MM.1S (cell line): Measurements from ENCODE around the gene LIME1.
"Not testable (repeated sequence)": the region's sequence is repeated elsewhere in the genome, so short reads cannot be mapped to it uniquely, and the experiment has no call there.

Experiments used
- DNase-seq: peaks from one replicate; pipeline ENCODE4 v3.0.0-alpha.2; 2015
- H2AFZ ChIP-seq: fragments of 300-600 bp; sonication (generic); 2 replicates; pipeline ENCODE4 v1.6.0; 2016; ENCODE audit warnings: antibody characterized with exemption, low read length
- H3F3A ChIP-seq: fragments of 300-600 bp; sonication (generic); 2 replicates; pipeline ENCODE4 v1.6.1; 2016; ENCODE audit warnings: mild to moderate bottlenecking, antibody characterized with exemption, low read length, moderate library complexity, mixed read lengths; ENCODE audit not compliant: insufficient read depth
- H3K27ac ChIP-seq: fragments of 300-600 bp; sonication (generic); 2 replicates; pipeline ENCODE4 v1.5.1; 2016; ENCODE audit warnings: mild to moderate bottlenecking, low read length
- H3K27me3 ChIP-seq: fragments of 300-600 bp; sonication (generic); replicated peaks from 2 replicates; pipeline ENCODE4 v1.6.0; 2016; ENCODE audit warnings: low read length; ENCODE audit not compliant: insufficient read depth
- H3K36me3 ChIP-seq: fragments of 300-600 bp; sonication (generic); replicated peaks from 2 replicates; pipeline ENCODE4 v1.6.1; 2016; ENCODE audit warnings: mild to moderate bottlenecking, low read length, mixed read lengths; ENCODE audit not compliant: insufficient read depth
- H3K4me1 ChIP-seq: fragments of 300-600 bp; sonication (generic); 2 replicates; pipeline ENCODE4 v1.6.1; 2016; ENCODE audit warnings: low read length, mixed read lengths
- H3K4me2 ChIP-seq: fragments of 300-600 bp; sonication (generic); 2 replicates; pipeline ENCODE4 v1.6.0; 2016; ENCODE audit warnings: low read depth, low read length
- H3K4me3 ChIP-seq: fragments of 300-600 bp; sonication (generic); 2 replicates; pipeline ENCODE4 v1.5.1; 2016; ENCODE audit warnings: low read length, mixed read lengths
- H3K79me2 ChIP-seq: fragments of 300-600 bp; sonication (generic); 2 replicates; pipeline ENCODE4 v1.6.1; 2016; ENCODE audit warnings: mixed run types, low read length, mixed read lengths
- H3K9ac ChIP-seq: fragments of 300-600 bp; sonication (generic); 2 replicates; pipeline ENCODE4 v1.6.1; 2016; ENCODE audit warnings: low read length, mixed read lengths
- H3K9me2 ChIP-seq: fragments of 300-600 bp; sonication (generic); replicated peaks from 2 replicates; pipeline ENCODE4 v1.6.1; 2016; ENCODE audit warnings: mild to moderate bottlenecking, low read length, mixed read lengths; ENCODE audit not compliant: insufficient read depth
- H3K9me3 ChIP-seq: fragments of 300-600 bp; sonication (generic); replicated peaks from 2 replicates; pipeline ENCODE4 v1.6.1; 2016; ENCODE audit warnings: mild to moderate bottlenecking, low read length, mixed read lengths; ENCODE audit not compliant: insufficient read depth
- H4K20me1 ChIP-seq: fragments of 300-600 bp; sonication (generic); 2 replicates; pipeline ENCODE4 v1.6.1; 2016; ENCODE audit warnings: mild to moderate bottlenecking, low read length, moderate library complexity, mixed read lengths; ENCODE audit not compliant: insufficient read depth
- EZH2 ChIP-seq: fragments of 300-600 bp; sonication (generic); optimal IDR thresholded peaks from 2 replicates; pipeline ENCODE3; 2017; ENCODE audit warnings: low read depth, mild to moderate bottlenecking, antibody characterized with exemption, low read length, mixed read lengths
- EZH2phosphoT487 ChIP-seq: fragments of 300-600 bp; sonication (generic); IDR thresholded peaks from 2 replicates; pipeline ENCODE4 v1.6.1; 2018; ENCODE audit warnings: antibody characterized with exemption, low read length
- TF ChIP-seq, protein P1 (sequence below): fragments of 300-600 bp; sonication (generic); IDR thresholded peaks from 2 replicates; pipeline ENCODE4 v1.5.1; 2016; ENCODE audit warnings: antibody characterized with exemption, low read length, mixed read lengths

The LIME1 gene

GRCh38 chr20:63775096-63775978, 38.9 kb downstream of the LIME1 start:
- no peak overlapping the region for H2AFZ ChIP-seq
- no peak overlapping the region for H3K4me3 ChIP-seq
- H3K9ac ChIP-seq = no peak overlapping the region
- H3K9me2 ChIP-seq = no peaks in the 10 kb centered on the region
- DNase-seq = no peak
- no peaks in the 10 kb centered on the region for H3K9me3 ChIP-seq
- TF ChIP-seq, protein P1, sequence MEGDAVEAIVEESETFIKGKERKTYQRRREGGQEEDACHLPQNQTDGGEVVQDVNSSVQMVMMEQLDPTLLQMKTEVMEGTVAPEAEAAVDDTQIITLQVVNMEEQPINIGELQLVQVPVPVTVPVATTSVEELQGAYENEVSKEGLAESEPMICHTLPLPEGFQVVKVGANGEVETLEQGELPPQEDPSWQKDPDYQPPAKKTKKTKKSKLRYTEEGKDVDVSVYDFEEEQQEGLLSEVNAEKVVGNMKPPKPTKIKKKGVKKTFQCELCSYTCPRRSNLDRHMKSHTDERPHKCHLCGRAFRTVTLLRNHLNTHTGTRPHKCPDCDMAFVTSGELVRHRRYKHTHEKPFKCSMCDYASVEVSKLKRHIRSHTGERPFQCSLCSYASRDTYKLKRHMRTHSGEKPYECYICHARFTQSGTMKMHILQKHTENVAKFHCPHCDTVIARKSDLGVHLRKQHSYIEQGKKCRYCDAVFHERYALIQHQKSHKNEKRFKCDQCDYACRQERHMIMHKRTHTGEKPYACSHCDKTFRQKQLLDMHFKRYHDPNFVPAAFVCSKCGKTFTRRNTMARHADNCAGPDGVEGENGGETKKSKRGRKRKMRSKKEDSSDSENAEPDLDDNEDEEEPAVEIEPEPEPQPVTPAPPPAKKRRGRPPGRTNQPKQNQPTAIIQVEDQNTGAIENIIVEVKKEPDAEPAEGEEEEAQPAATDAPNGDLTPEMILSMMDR = peak; percentile 25
- TF ChIP-seq EZH2 = no peak
- TF ChIP-seq EZH2phosphoT487 = no peak
- no peaks in the 10 kb centered on the region for H3K79me2 ChIP-seq
- no peak overlapping the region for H3K4me2 ChIP-seq
- peaks cover 58% of the 10 kb centered on the region for H3K27me3 ChIP-seq
- H3F3A ChIP-seq = no peaks in the 10 kb centered on the region
- H3K27ac ChIP-seq = no peak overlapping the region
- H3K4me1 ChIP-seq = no peaks in the 10 kb centered on the region; the same call in 1 of the 2 replicates
- no peaks in the 10 kb centered on the region for H4K20me1 ChIP-seq
- no peaks in the 10 kb centered on the region for H3K36me3 ChIP-seq

GRCh38 chr20:63776875-63777274, 40.4 kb downstream of the LIME1 start:
- not testable (repeated sequence) for H3K4me1 ChIP-seq, H3K27ac ChIP-seq, H2AFZ ChIP-seq, H3F3A ChIP-seq, H3K9me2 ChIP-seq, H3K4me3 ChIP-seq, H4K20me1 ChIP-seq, DNase-seq, H3K4me2 ChIP-seq, H3K79me2 ChIP-seq, H3K36me3 ChIP-seq, H3K9me3 ChIP-seq, H3K9ac ChIP-seq
- H3K27me3 ChIP-seq = peaks cover 43% of the 10 kb centered on the region

DNA sequence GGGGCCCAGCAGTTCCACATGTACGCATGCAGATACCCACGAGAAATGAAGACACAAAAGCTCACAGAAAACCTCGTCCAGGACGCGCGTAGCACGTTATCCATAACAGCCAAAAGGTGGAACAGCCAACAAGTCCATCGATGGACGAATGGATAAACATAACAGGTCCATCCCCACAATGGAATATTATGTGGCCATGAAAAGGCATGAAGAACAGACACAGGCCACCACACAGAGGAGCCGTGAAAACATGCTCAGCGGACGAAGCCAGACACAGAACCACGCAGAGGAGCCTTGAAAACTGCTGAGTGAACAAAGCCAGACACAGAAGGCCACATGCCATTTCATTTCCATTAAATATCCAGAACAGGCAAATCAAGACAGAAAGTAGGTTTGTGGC, 41.1 kb downstream of the LIME1 start:
- Histone ChIP-seq H3K4me1 (no peaks in the 10 kb centered on the region; the same call in 1 of the 2 replicates), H3K36me3 (no peaks in the 10 kb centered on the region), H3K9ac (no peak overlapping the region), H3K79me2 (no peaks in the 10 kb centered on the region), H4K20me1 (no peaks in the 10 kb centered on the region), H3K27ac (no peak overlapping the region), H3F3A (0 out of 2 replicates have a peak, but pooled peaks cover 4% of the 10 kb centered on the region), H3K9me2 (no peaks in the 10 kb centered on the region), H3K9me3 (no peaks in the 10 kb centered on the region), H3K4me3 (no peak overlapping the region), H3K27me3 (peaks cover 46% of the 10 kb centered on the region), H2AFZ (no peak overlapping the region), H3K4me2 (no peak overlapping the region)
- TF ChIP-seq EZH2 = no peak
- TF ChIP-seq, protein P1 = no peak
- TF ChIP-seq EZH2phosphoT487 = no peak
- no peak for DNase-seq
